ENCODE data around the gene ZNF776.

ZNF776 gene

DNA sequence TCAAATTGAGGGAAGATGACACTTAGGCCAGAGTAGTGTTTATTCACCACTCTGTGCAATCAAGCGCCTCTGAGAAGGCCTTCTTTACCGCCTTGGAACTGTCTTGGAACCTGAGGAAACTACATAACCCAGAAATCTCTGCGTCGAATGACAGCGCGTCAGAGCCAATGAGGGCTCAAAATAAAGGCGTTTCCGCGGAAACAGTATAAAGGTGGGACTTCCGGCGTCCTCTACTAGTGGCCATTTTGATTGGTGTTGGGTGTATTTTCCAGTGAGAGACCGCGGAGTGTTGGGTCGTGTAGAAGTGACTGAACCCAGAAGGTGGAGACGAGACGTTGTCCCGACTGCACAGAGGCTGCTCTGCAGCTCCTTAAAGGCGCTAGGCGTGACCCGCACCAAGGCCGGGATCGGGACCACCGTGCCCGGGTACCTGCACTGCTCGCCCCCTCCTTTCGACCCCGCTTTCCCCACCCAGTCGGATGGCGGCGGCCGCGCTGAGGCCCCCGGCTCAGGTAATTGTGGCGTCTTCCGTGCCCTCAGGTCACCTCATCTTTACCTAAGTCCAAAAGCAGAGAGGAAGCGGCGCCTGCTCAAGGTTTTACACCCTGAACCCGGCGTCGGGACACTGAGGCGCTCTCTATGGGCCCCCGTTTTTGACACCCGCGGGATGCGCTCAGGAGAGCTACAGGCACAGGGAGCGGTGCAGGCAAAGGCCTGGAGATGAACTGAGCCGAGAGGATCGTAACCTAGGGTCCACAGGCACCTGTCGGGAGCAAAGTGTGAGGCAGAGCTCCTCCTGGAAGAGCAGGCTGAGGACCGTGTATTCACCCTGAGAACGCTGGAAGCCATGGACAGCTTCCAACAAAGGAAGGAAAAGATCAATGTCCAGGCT, at the start of gene ZNF776:
TSS of gene ZNF776 (plus strand) at position 236 of the 892 bp plus-strand sequence. CDS start at position 480, 244 bp downstream.
- TF ChIP-seq, protein P1, sequence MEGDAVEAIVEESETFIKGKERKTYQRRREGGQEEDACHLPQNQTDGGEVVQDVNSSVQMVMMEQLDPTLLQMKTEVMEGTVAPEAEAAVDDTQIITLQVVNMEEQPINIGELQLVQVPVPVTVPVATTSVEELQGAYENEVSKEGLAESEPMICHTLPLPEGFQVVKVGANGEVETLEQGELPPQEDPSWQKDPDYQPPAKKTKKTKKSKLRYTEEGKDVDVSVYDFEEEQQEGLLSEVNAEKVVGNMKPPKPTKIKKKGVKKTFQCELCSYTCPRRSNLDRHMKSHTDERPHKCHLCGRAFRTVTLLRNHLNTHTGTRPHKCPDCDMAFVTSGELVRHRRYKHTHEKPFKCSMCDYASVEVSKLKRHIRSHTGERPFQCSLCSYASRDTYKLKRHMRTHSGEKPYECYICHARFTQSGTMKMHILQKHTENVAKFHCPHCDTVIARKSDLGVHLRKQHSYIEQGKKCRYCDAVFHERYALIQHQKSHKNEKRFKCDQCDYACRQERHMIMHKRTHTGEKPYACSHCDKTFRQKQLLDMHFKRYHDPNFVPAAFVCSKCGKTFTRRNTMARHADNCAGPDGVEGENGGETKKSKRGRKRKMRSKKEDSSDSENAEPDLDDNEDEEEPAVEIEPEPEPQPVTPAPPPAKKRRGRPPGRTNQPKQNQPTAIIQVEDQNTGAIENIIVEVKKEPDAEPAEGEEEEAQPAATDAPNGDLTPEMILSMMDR (conservative IDR thresholded peaks at IDR 0.05; ENCODE audit: low read depth, low read length) = no peak
- H3K4me3 ChIP-seq (ENCODE audit: low read depth, low read length) = peak within 1 kb of the TSS; percentile 88
- DNase-seq (ENCODE audit: low read depth) = peak; percentile 94

DNA sequence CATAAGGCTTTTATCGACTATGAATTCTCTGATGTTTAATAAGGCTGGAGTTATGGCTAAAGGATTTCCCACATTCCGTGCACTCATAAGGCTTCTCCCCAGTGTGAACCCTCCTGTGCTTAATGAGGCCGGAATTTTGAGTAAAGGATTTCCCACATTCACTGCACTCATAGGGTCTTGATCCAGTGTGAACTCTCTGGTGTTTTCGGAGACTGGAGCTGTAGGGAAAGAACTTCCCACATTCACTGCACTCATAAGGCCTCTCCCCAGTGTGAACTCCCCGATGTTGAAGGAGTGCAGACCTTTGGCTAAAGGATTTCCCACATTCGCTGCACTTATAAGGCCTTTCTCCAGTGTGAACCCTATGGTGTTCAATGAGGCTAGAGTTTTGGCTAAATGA, 45.0 kb upstream of the ZNF776 start:
- no peak overlapping the region for H3K4me3 ChIP-seq (ENCODE audit: low read depth, low read length)
- TF ChIP-seq, protein P1 (conservative IDR thresholded peaks at IDR 0.05; ENCODE audit: low read depth, low read length) = no peak
- DNase-seq (ENCODE audit: low read depth) = no peak

DNA sequence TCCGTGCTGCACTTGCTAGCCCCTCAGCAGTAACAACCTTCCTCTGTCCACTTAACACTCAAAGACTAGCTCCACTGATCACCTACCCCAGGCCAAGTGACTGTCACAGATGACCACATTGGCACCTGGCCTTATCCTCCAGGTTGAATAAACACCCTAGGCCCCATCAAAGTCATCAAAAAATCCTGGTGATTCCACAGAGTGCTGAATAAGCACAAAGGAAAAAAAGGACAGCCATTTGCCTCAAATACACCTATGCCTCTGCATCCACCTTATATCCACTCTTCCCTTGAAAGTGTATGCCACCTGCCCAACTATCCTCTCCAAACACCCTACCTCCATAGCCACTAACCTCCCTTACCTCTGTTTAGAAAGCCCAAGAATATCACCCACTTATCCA, 40.3 kb upstream of the ZNF776 start:
- no peak for DNase-seq (ENCODE audit: low read depth)
- TF ChIP-seq, protein P1 (conservative IDR thresholded peaks at IDR 0.05; ENCODE audit: low read depth, low read length) = no peak
- H3K4me3 ChIP-seq (ENCODE audit: low read depth, low read length) = no peak overlapping the region

DNA sequence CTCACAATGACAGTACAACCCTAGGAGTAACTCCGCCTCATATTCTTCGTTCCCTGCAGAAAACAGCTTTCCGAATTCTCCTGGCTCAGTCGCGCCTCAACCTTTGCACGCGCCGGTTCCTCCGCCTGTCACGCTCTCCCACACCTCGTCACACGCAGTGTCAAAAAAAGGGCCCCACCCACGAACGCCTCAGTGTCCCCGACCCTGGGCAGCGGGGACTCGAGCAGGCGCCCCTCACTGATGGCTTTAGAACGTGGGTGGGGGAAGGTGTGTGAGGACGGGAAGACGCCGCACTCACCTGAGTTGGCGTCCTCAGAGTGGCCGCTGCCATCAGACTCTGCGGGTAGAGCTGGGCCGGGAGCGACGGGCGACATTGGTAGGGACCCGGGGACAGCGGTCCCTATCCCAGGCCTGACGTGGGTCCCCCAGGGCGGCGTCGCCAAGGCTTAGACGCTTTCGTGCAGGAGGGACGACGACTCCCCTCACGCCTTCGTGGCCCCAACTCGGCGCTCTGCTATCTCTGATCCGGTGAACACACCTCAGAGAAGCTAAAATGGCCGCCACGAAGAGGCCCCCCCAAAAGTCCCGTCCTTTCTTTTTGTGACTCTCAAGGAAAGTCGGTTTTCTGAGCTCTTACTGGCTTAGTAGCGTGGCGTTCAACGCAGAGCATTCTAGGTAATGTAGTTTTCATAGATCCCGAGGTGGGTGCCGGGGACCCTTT, 37.8 kb upstream of the ZNF776 start, which contains the start of gene ZNF154:
TSS of gene ZNF154 (minus strand) at position 564 of the 721 bp plus-strand sequence. CDS start at position 331, 233 bp downstream.
- DNase-seq (ENCODE audit: low read depth) = peak; percentile 86
- peak within 1 kb of the TSS; percentile 76 for H3K4me3 ChIP-seq (ENCODE audit: low read depth, low read length)
- TF ChIP-seq, protein P1 (conservative IDR thresholded peaks at IDR 0.05; ENCODE audit: low read depth, low read length) = no peak

DNA sequence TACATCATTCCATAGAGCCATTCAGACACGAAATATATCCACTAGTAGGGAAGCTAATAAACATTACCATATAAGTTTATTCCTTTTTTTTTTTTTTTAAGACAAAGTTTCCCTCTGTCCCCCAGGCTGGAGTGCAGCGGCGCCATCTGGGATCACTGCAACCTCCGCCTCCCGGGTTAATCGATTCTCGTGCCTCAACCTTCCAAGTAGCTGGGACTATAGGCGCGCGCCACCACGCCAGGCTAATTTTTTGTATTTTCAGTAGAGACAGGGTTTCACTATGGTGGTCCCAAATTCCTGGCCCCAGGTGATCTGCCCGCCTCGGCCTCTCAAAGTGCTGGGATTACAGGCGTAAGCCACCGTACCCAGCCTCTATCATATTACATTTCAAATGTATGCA, 37.0 kb upstream of the ZNF776 start:
- no peak for DNase-seq (ENCODE audit: low read depth)
- no peak overlapping the region for H3K4me3 ChIP-seq (ENCODE audit: low read depth, low read length)
- TF ChIP-seq, protein P1 (conservative IDR thresholded peaks at IDR 0.05; ENCODE audit: low read depth, low read length) = no peak

DNA sequence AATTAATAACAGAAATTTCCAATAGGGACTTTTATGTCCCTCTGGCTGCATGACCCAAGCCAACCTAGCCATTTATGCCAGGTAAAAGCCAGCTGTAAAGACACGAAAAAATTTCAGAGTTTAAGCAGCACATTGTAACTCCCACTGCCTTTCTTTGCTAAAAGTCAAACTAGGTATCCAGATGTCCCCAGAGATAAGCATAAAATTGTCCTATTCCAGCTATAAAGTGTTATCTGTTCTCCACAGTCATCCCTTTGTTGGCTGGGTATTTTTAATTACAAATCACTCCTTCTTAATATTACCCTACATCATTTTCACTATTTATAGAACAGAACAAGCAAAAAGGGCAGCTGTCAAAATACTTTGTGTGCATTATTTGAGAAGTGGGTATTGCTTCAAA, 34.4 kb upstream of the ZNF776 start:
- TF ChIP-seq, protein P1 (conservative IDR thresholded peaks at IDR 0.05; ENCODE audit: low read depth, low read length) = no peak
- H3K4me3 ChIP-seq (ENCODE audit: low read depth, low read length) = no peak overlapping the region
- no peak for DNase-seq (ENCODE audit: low read depth)
